Mesenchymal stem cell (in vitro differentiated cells and primary cell): Measurements from ENCODE around the gene CSNK1E.

ENCODE experiments used
- DNase-seq: peaks from one replicate; pipeline ENCODE4 v3.0.0-alpha.2; 2013
- H2AFZ ChIP-seq: one replicate; pipeline ENCODE4 v1.6.1; 2013; ENCODE audit warnings: low read depth, mild to moderate bottlenecking, control low read depth, inconsistent platforms, low read length, moderate library complexity
- H2AK5ac ChIP-seq: 2 replicates; pipeline ENCODE4 v1.6.1; 2013; ENCODE audit warnings: low read length, moderate library complexity, mild to moderate bottlenecking, inconsistent platforms; ENCODE audit not compliant: severe bottlenecking
- H2BK120ac ChIP-seq: one replicate; pipeline ENCODE4 v1.6.1; 2013; ENCODE audit warnings: low read depth, mild to moderate bottlenecking, inconsistent platforms, low read length, moderate library complexity
- H2BK12ac ChIP-seq, 2 experiments: one replicate each; pipeline ENCODE4 v1.6.1; 2013; ENCODE audit warnings: inconsistent platforms in 2 of 2, low read length in 2 of 2, mild to moderate bottlenecking in 2 of 2, moderate library complexity in 2 of 2, control low read depth in 1 of 2
- H2BK15ac ChIP-seq: one replicate; pipeline ENCODE4 v1.6.1; 2013; ENCODE audit warnings: mild to moderate bottlenecking, low read depth, inconsistent platforms; ENCODE audit not compliant: poor library complexity, severe bottlenecking
- H2BK5ac ChIP-seq: 2 replicates; pipeline ENCODE4 v1.6.1; 2013; ENCODE audit warnings: low read depth, mild to moderate bottlenecking, low read length, control low read depth, inconsistent platforms; ENCODE audit not compliant: poor library complexity, severe bottlenecking
- H3K14ac ChIP-seq, 2 experiments: one replicate each; pipeline ENCODE4 v1.6.1; 2013; ENCODE audit warnings: inconsistent platforms in 2 of 2, low read length in 2 of 2, control low read depth in 1 of 2, mild to moderate bottlenecking in 1 of 2, moderate library complexity in 1 of 2
- H3K18ac ChIP-seq, 2 experiments: one replicate each; pipeline ENCODE4 v1.6.1; 2013; ENCODE audit warnings: inconsistent platforms in 2 of 2, low read length in 2 of 2, control low read depth in 1 of 2, low read depth in 1 of 2, mild to moderate bottlenecking in 1 of 2
- H3K23ac ChIP-seq, 2 experiments: one replicate each; pipeline ENCODE4 v1.6.1; 2013; ENCODE audit warnings: inconsistent platforms in 2 of 2, low read length in 2 of 2, mild to moderate bottlenecking in 2 of 2, moderate library complexity in 2 of 2, control low read depth in 1 of 2
- H3K27ac ChIP-seq: 2 replicates; pipeline ENCODE4 v1.5.1; 2013; ENCODE audit warnings: mild to moderate bottlenecking, moderate library complexity, low read length, control low read depth, inconsistent platforms; ENCODE audit not compliant: poor library complexity, severe bottlenecking
- H3K27me3 ChIP-seq, 2 experiments: 2 replicates each; pipeline versions ENCODE4 v1.6.1 to v1.7.0; 2013; ENCODE audit warnings: low read length in 2 of 2, mild to moderate bottlenecking in 2 of 2, moderate library complexity in 2 of 2, control low read depth in 1 of 2, inconsistent platforms in 1 of 2; ENCODE audit not compliant: control insufficient read depth in 1 of 2, insufficient read depth in 1 of 2
- H3K36me3 ChIP-seq, 2 experiments: 2 replicates each; pipeline versions ENCODE4 v1.6.1 to v1.7.0; 2013; ENCODE audit warnings: low read length in 2 of 2, control low read depth in 1 of 2, inconsistent platforms in 1 of 2, low read depth in 1 of 2, mild to moderate bottlenecking in 1 of 2; ENCODE audit not compliant: insufficient read depth in 2 of 2, control insufficient read depth in 1 of 2
- H3K4ac ChIP-seq, 2 experiments: one replicate each; pipeline ENCODE4 v1.6.1; 2013; ENCODE audit warnings: inconsistent platforms in 2 of 2, low read length in 2 of 2, mild to moderate bottlenecking in 2 of 2, moderate library complexity in 2 of 2, control low read depth in 1 of 2, low read depth in 1 of 2
- H3K4me1 ChIP-seq: 2 replicates; pipeline ENCODE4 v1.6.1; 2013; ENCODE audit warnings: low read depth, low read length, control low read depth; ENCODE audit not compliant: control insufficient read depth, insufficient read depth
- H3K4me2 ChIP-seq: 2 replicates; pipeline ENCODE4 v1.6.1; 2013; ENCODE audit warnings: low read length, mild to moderate bottlenecking, inconsistent platforms; ENCODE audit not compliant: poor library complexity, severe bottlenecking
- H3K4me3 ChIP-seq, 2 experiments: 2 replicates each; pipeline versions ENCODE4 v1.5.1 to v1.7.0; 2013; ENCODE audit warnings: low read length in 2 of 2, mild to moderate bottlenecking in 2 of 2, control low read depth in 1 of 2, low read depth in 1 of 2; ENCODE audit not compliant: insufficient read depth in 1 of 2
- H3K79me1 ChIP-seq: replicated peaks from 2 replicates; pipeline ENCODE4 v1.6.1; 2013; ENCODE audit warnings: mild to moderate bottlenecking, control low read depth, low read length, inconsistent platforms; ENCODE audit not compliant: poor library complexity, severe bottlenecking
- H3K9ac ChIP-seq: 2 replicates; pipeline ENCODE4 v1.7.0; 2013; ENCODE audit warnings: mild to moderate bottlenecking, low read length, moderate library complexity
- H3K9me3 ChIP-seq: 2 replicates; pipeline ENCODE4 v1.7.0; 2013; ENCODE audit warnings: mild to moderate bottlenecking, low read length; ENCODE audit not compliant: control insufficient read depth
- H4K8ac ChIP-seq: one replicate; pipeline ENCODE4 v1.6.1; 2013; ENCODE audit warnings: inconsistent platforms, mild to moderate bottlenecking, low read length, moderate library complexity
- H4K91ac ChIP-seq: one replicate; pipeline ENCODE4 v1.6.1; 2013; ENCODE audit warnings: mild to moderate bottlenecking, low read length, inconsistent platforms
- WGBS: methylation state at CpG from one replicate; pipeline ENCODE4 v1.1.7; 2013; ENCODE audit warnings: mixed read lengths; 5-methylcytosine and 5-hydroxymethylcytosine counted together

Gene CSNK1E

DNA sequence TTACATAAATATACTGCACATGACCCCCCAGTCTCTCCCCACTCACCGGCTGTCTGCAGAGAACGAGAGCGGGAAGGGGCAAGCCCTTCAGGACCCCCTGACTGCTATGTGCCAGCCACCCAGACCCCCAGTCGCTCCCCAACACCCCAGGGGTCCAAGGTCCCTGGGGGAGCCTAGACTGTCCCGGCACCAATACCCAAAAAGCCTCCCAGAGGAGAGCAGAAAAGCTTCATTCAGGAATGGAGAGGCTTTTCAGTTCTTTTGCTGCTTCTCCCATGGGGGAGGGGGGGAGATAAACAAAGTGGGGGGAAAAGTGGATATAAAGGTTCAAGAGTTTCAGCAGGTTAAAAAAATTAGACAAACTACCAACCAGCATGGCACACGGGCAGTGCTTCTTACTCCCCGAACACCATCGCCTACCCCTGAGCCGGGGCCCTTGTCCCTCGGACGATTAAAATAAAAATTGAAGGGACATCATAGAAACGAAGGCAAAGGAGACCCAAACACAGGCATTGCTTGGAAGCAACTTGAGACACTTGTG, 1.3 kb downstream of the CSNK1E start:
- Histone ChIP-seq H3K18ac (peak overlapping the region; percentile 88 to 93), H3K27ac (peak overlapping the region; percentile 75), H4K8ac (no peak overlapping the region), H2BK120ac (peak overlapping the region; percentile 15), H3K23ac (no peak overlapping the region), H3K79me1 (no peaks in the 10 kb centered on the region), H2BK5ac (no peak overlapping the region), H3K9ac (peak overlapping the region; percentile 97), H3K14ac (no peak overlapping the region), H4K91ac (no peak overlapping the region), H3K4me3 (peak overlapping the region; percentile 58 to 90), H3K27me3 (no peaks in the 10 kb centered on the region), H3K36me3 (peaks cover 21 to 30% of the 10 kb centered on the region in 2 experiments), H2AFZ (no peak overlapping the region), H2BK15ac (no peak overlapping the region), H3K4ac (peak overlapping the region; percentile 78 to 91), H3K4me2 (peak overlapping the region; percentile 64), H3K4me1 (peaks cover 51% of the 10 kb centered on the region), H2BK12ac (peak overlapping the region in 1 of 2 experiments; percentile 81), H3K9me3 (no peaks in the 10 kb centered on the region), H2AK5ac (peak overlapping the region; percentile 50)
- WGBS, result 4% methylated on average over 12 of the region's 12 CpGs
- no peak for DNase-seq

DNA sequence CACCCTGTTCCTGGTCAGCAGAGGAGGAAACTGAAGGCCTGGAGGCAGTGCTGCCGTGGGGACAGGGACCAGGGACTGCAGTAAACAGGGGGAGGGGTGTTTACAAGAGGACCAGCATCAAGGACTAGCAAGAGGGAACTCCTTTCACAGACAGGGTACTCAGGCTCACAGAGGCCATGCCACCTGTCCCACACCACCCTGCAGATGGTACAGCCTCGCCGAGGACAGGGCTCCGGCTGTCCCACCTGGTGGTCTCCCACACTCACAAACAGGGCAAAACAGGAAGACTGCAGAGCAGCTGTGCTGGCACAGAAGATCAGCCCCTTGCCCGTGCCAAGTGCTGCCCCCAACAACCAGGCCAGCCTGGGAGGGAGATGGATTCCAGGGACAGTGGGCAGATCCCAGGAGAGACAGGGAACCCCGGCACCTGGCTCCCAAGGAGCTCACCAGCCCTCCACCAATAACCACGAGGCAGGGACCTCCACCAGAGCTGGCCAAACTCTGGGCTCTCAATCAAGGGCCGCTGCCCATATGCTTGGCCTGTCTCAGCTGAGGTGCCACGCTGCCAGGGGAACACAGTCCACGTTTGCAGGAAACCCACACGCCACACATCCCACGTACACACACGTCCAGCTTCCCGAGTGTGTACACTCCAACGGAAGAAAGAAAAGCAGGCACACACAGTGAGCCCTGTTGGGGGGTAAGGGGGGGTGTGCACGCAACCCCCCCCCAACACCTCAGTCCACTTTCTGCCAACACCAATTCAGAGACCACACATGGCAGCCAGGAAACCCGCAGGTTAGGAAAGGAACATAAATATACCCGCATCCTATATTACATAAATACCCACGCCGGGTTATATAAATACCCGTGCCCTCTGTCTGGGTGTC, 2.1 kb downstream of the CSNK1E start:
- Histone ChIP-seq H2BK15ac (no peak overlapping the region), H4K91ac (peak overlapping the region; percentile 67), H3K23ac (peak overlapping the region in 1 of 2 experiments; percentile 28), H2AK5ac (peak overlapping the region; percentile 8), H4K8ac (no peak overlapping the region), H3K4ac (peak overlapping the region; percentile 69 to 75), H2BK12ac (peak overlapping the region; percentile 41 to 61), H3K14ac (peak overlapping the region in 1 of 2 experiments; percentile 63), H2BK5ac (no peak overlapping the region), H3K79me1 (no peaks in the 10 kb centered on the region), H3K36me3 (peaks cover 25 to 37% of the 10 kb centered on the region in 2 experiments), H2BK120ac (peak overlapping the region; percentile 73), H3K4me2 (peak overlapping the region; percentile 64), H3K4me1 (peaks cover 59% of the 10 kb centered on the region), H3K18ac (peak overlapping the region; percentile 58 to 93), H3K9ac (peak overlapping the region; percentile 97), H3K27ac (peak overlapping the region; percentile 75), H2AFZ (no peak overlapping the region), H3K27me3 (no peaks in the 10 kb centered on the region), H3K4me3 (peak overlapping the region; percentile 58 to 90), H3K9me3 (no peaks in the 10 kb centered on the region)
- WGBS, result 35% methylated on average over 21 of the region's 21 CpGs
- peak; percentile 47 for DNase-seq

DNA sequence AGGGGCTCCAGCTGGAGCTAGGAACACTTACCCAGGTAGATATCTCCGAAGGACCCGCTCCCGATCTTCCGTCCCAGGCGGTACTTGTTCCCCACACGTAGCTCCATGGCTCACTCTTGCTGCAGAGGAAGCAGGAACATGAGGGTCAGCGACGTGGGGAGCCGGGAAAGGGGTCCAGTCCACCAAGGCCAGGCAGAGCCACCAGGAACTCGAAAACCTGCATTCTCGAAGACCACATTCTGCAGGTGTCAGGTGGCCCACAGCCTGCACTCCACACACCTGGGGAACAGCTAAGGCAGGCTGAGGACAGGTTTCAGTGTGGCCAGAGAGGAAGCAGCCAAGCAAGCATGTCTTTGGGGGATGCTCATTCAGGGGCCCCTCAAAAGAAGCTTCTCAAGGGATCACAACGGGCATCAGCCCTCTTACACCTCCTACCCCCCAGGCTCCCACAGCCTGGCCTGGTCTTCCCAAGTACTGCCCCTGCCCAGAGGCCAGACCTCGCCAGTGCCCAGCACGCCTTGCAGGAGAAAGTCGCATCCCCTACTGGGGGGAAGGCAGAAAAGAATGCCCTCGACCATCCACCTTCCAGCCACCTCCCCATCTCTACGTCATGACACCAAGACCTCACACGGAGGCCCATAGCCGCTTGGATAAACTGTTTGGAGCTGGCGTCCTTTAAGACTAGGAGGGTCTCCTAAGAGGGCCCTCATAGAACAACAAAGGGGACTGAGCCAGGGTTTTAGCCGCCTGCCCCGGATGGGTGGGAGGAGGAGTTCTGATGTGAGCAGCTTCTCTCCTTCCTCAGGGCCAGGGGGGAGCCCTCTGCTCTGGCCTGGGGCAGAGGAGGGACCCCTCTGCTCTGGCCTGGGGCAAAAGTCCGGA, 2.9 kb downstream of the CSNK1E start:
- H3K23ac ChIP-seq, result peak overlapping the region in 1 of 2 experiments; percentile 28
- H3K27me3 ChIP-seq, result no peaks in the 10 kb centered on the region
- H3K4ac ChIP-seq, result peak overlapping the region; percentile 27 to 30
- peak overlapping the region; percentile 75 for H3K27ac ChIP-seq
- no peak overlapping the region for H2BK5ac ChIP-seq
- H2AK5ac ChIP-seq, result peak overlapping the region; percentile 8
- no peaks in the 10 kb centered on the region for H3K9me3 ChIP-seq
- peak overlapping the region; percentile 97 for H3K9ac ChIP-seq
- H4K91ac ChIP-seq, result peak overlapping the region; percentile 67
- peak overlapping the region in 1 of 2 experiments; percentile 90 for H3K4me3 ChIP-seq
- DNase-seq, result peak; percentile 66
- H3K18ac ChIP-seq, result peak overlapping the region; percentile 58 to 93
- peaks cover 26 to 43% of the 10 kb centered on the region in 2 experiments for H3K36me3 ChIP-seq
- H3K14ac ChIP-seq, result peak overlapping the region in 1 of 2 experiments; percentile 38
- H3K4me2 ChIP-seq, result peak overlapping the region; percentile 70
- H3K4me1 ChIP-seq, result peaks cover 65% of the 10 kb centered on the region
- H2BK15ac ChIP-seq, result peak overlapping the region; percentile 6
- peak overlapping the region; percentile 73 for H2BK120ac ChIP-seq
- H2AFZ ChIP-seq, result no peak overlapping the region
- H4K8ac ChIP-seq, result peak overlapping the region; percentile 46
- no peaks in the 10 kb centered on the region for H3K79me1 ChIP-seq
- 65% methylated on average over 23 of the region's 23 CpGs for WGBS
- H2BK12ac ChIP-seq, result peak overlapping the region in 1 of 2 experiments; percentile 80
